ENCODE measurements around the gene FAM32A. TPM values are rescaled to one million over a fixed set of nuclear protein-coding genes. Genes with fewer than 3 reads are reported as not detected.

FAM32A gene
- total RNA-seq, 2 donors from 2014 or later, result 71.8 to 80.1 TPM

DNA sequence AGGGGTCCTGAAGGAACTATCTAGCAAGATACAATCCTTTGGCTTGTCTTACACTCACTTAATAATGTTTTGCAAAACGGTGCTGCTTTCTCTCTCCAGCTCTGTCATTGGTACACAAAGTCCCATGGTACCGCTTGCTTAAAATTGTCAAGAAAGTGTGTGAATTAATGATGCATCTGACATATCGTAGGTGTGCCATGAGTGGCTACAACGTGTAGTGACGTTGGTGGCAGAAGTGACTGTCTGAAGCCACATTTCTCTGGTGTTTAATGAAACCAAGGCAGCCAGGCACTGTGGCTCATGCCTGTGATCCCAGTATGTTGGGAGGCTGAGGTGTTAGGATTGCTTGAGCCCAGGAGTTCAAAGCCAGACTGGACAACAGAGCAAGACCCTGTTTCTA, 39.1 kb upstream of the FAM32A start:
- Histone ChIP-seq H3K27me3 (ENCODE audit: control insufficient read depth, insufficient read depth, low read length, poor library complexity, severe bottlenecking) (no peaks in the 10 kb centered on the region), H3K4me3 (ENCODE audit: low read length) (no peak overlapping the region), H3K27ac (ENCODE audit: low read depth, low read length) (no peak overlapping the region), H3K9ac (ENCODE audit: extremely low read depth, low read length, poor library complexity, severe bottlenecking) (no peak overlapping the region), H3K36me3 (ENCODE audit: control insufficient read depth, insufficient read depth, low read length) (no peaks in the 10 kb centered on the region), H3K4me1 (ENCODE audit: control insufficient read depth, insufficient read depth, low read length) (no peaks in the 10 kb centered on the region), H3K9me3 (ENCODE audit: control insufficient read depth, low read length) (no peaks in the 10 kb centered on the region)
- no peaks in the 10 kb centered on the region for H3K36me3 Mint-ChIP-seq (ENCODE audit: low read depth)
- H3K27ac Mint-ChIP-seq, result no peak overlapping the region
- TF ChIP-seq, protein P1, sequence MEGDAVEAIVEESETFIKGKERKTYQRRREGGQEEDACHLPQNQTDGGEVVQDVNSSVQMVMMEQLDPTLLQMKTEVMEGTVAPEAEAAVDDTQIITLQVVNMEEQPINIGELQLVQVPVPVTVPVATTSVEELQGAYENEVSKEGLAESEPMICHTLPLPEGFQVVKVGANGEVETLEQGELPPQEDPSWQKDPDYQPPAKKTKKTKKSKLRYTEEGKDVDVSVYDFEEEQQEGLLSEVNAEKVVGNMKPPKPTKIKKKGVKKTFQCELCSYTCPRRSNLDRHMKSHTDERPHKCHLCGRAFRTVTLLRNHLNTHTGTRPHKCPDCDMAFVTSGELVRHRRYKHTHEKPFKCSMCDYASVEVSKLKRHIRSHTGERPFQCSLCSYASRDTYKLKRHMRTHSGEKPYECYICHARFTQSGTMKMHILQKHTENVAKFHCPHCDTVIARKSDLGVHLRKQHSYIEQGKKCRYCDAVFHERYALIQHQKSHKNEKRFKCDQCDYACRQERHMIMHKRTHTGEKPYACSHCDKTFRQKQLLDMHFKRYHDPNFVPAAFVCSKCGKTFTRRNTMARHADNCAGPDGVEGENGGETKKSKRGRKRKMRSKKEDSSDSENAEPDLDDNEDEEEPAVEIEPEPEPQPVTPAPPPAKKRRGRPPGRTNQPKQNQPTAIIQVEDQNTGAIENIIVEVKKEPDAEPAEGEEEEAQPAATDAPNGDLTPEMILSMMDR (conservative IDR thresholded peaks at IDR 0.05), result no peak
- H3K4me1 Mint-ChIP-seq, result peaks cover 2% of the 10 kb centered on the region
- 86 to 89% methylated on average over 5 of the region's 5 CpGs for WGBS, 2 experiments (ENCODE audit: insufficient coverage in 1 of 2, insufficient read length in 1 of 2)
- no peak overlapping the region for H3K4me3 Mint-ChIP-seq
- no peaks in the 10 kb centered on the region for H3K27me3 Mint-ChIP-seq (ENCODE audit: insufficient read depth)
- no peak for DNase-seq
- no peaks in the 10 kb centered on the region for H3K9me3 Mint-ChIP-seq

DNA sequence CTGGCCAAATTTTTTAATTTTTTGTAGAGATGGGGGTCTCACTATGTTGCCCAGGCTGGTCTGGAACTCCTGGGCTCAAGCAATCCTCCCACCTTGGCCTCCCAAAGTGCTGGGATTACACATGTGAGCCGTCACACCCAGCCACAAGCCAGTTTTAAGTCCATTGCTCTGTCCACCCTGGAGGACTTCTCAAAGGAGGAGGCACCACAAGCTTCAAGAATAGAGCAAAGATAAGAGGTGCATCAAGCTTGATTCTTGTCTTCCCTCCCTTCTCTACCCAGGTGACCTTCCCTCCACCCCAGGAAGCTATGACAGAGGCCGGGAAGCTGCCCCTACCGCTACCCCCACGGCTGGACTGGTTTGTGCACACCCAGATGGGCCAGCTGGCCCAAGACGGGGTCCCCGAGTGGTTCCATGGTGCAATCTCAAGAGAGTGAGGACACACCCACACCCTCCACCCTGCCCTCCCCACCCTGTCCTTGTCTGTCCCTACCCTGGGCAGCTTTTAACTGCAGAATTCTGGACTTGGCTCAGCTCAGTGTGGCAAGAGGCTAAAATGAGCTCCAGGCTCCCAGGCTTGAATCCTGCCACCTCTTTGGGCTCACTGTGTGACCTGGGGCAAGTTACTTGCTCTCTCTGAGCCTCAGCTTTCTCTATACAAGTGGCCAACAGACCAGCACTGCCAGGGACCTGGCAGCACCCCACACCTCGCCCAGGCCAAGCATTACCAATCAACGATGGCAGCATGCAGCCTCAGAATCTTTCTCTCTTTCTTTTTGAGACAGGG, 36.6 kb upstream of the FAM32A start:
- 81 to 88% methylated on average over 6 to 8 of the region's 8 CpGs for WGBS, 2 experiments (ENCODE audit: insufficient coverage in 1 of 2, insufficient read length in 1 of 2)
- no peaks in the 10 kb centered on the region for H3K36me3 ChIP-seq (ENCODE audit: control insufficient read depth, insufficient read depth, low read length)
- H3K9ac ChIP-seq (ENCODE audit: extremely low read depth, low read length, poor library complexity, severe bottlenecking), result no peak overlapping the region
- H3K4me1 ChIP-seq (ENCODE audit: control insufficient read depth, insufficient read depth, low read length), result no peaks in the 10 kb centered on the region
- TF ChIP-seq, protein P1 (conservative IDR thresholded peaks at IDR 0.05), result no peak
- Mint-ChIP-seq H3K4me1 (no peaks in the 10 kb centered on the region), H3K9me3 (no peaks in the 10 kb centered on the region), H3K27ac (no peak overlapping the region), H3K36me3 (ENCODE audit: low read depth) (no peaks in the 10 kb centered on the region), H3K4me3 (no peak overlapping the region), H3K27me3 (ENCODE audit: insufficient read depth) (no peaks in the 10 kb centered on the region)
- no peak overlapping the region for H3K4me3 ChIP-seq (ENCODE audit: low read length)
- H3K27ac ChIP-seq (ENCODE audit: low read depth, low read length), result no peak overlapping the region
- no peak for DNase-seq
- H3K9me3 ChIP-seq (ENCODE audit: control insufficient read depth, low read length), result peaks cover 1% of the 10 kb centered on the region
- no peaks in the 10 kb centered on the region for H3K27me3 ChIP-seq (ENCODE audit: control insufficient read depth, insufficient read depth, low read length, poor library complexity, severe bottlenecking)

DNA sequence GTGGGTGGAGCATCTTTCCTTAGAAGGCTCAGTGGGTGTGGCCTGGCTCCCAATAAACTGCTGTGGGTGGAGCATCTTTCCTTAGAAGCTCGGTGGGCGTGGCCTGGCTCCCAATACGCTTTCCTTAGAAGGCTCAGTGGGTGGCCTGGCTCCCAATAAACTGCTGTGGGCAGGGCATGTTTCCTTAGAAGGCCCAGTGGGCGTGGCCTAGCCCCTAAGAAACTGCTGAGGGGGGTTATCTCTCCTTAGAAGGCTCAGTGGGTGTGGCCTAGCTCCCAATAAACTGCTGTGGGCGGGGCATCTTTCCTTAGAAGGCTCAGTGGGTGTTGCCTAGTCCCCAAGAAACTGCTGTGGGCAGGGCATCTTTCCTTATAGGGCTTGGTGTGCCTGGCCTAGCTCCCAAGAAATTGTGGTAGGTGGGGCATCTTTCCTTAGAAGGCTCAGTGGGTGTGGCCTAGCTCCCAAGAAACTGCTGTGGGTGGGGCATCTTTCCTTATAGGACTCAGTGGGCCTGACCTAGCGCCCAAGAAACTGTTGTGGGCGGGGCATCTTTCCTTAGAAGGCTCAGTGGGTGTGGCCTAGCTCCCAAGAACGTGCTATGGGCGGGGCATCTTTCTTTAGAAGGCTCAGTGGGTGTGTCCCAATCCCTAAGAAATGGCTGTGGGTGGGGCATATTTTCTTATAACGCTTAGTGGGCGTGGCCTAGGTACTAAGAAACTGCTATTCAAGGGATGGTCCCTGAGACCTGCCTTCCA, 31.5 kb upstream of the FAM32A start:
- Histone ChIP-seq H3K4me1 (ENCODE audit: control insufficient read depth, insufficient read depth, low read length) (no peaks in the 10 kb centered on the region), H3K9ac (ENCODE audit: extremely low read depth, low read length, poor library complexity, severe bottlenecking) (no peak overlapping the region), H3K36me3 (ENCODE audit: control insufficient read depth, insufficient read depth, low read length) (no peaks in the 10 kb centered on the region), H3K27ac (ENCODE audit: low read depth, low read length) (no peak overlapping the region), H3K9me3 (ENCODE audit: control insufficient read depth, low read length) (peaks cover 5% of the 10 kb centered on the region), H3K4me3 (ENCODE audit: low read length) (no peak overlapping the region), H3K27me3 (ENCODE audit: control insufficient read depth, insufficient read depth, low read length, poor library complexity, severe bottlenecking) (no peaks in the 10 kb centered on the region)
- H3K4me1 Mint-ChIP-seq, result no peaks in the 10 kb centered on the region
- no peaks in the 10 kb centered on the region for H3K27me3 Mint-ChIP-seq (ENCODE audit: insufficient read depth)
- no peak overlapping the region for H3K27ac Mint-ChIP-seq
- TF ChIP-seq, protein P1 (conservative IDR thresholded peaks at IDR 0.05), result no peak
- DNase-seq, result peak; percentile 70
- no peaks in the 10 kb centered on the region for H3K9me3 Mint-ChIP-seq
- no peaks in the 10 kb centered on the region for H3K36me3 Mint-ChIP-seq (ENCODE audit: low read depth)
- WGBS, 2 experiments (ENCODE audit: insufficient coverage in 1 of 2, insufficient read length in 1 of 2), result 83 to 85% methylated on average over 9 to 11 of the region's 11 CpGs
- H3K4me3 Mint-ChIP-seq, result no peak overlapping the region
